NCI-H146 (cell line): Measurements from ENCODE around the gene MAPT.

ENCODE experiments used
- DNase-seq: peaks from one replicate; lab custom pipeline; 2025; lab: John Stamatoyannopoulos, UW

Gene MAPT

DNA sequence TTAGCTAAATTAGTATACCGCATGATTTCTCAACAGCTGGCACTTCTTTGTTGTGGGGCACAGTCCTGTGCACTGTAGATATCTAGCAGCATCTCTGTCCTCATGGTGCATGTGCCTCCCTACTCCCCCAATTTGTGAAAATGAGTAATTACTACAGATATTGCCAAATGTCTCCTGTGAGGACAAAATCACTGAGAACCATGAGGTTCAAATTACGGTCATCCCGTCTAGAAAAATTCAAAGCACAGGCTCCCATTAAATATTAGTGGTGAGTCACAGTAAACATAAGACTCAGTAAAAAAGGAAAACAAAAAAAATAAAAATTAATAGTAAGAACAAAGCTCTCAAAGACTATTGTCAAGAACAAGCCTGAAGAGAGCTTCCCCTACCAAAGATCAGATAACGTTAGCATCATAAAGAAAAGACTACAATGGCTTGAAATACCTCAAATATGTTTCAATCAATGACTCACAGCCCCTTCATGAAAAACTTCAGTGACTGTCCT, 162.5 kb downstream of the MAPT start:
- no peak for DNase-seq

DNA sequence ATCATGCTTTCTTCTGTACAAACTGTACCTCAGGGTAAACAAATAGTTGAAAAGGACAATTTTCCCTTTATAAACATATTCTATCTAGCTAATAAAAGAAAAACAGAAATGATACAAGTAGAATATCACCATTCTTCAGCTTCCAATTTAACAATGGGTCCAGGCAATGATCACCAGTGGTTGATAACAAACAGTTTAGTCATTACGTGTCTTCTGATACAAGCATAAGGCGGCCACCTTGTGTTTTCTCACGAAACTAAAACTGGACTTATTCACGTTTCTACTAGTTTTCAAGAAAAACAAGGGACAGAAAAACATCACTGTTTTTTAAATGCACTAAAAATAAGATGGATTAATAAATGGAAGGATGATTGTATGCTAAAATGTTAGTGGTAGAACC, 163.0 kb downstream of the MAPT start:
- no peak for DNase-seq

DNA sequence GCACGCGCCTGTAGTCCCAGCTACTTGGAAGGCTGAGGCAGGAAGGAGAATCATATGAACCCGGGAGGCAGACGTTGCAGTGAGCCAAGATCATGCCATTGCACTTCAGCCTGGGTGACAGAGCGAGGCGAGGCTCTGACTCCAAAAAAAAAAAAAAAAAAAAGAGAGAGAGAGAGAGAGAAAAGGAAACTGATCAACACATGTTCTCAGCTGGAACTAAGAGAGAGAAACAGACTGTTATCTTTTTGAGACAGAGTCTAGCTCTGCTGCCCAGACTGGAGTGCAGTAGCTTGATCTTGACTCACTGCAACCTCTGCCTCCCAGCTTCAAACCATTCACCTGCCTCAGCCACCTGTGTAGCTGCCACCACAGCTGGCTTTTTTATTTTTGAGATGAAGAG, 165.1 kb downstream of the MAPT start:
- no peak for DNase-seq

DNA sequence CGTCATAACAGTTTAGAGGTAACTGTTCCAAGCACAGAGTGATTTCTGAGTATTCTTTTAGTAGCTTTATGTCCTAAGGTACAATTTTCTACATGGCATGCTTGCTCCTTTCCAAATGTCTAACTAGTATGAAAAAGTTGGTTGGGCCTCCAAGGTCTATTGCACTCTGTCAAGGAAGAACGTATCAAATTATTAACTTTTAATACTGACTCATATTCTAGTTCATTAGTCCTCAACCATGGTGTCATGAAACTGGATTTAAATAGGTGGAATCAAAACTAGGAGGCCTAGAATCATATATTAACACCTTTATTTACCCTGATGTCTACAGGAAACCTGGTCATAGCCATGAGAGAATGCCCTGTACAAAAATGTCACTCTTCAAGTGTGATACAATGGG, 166.1 kb downstream of the MAPT start:
- DNase-seq: no peak

DNA sequence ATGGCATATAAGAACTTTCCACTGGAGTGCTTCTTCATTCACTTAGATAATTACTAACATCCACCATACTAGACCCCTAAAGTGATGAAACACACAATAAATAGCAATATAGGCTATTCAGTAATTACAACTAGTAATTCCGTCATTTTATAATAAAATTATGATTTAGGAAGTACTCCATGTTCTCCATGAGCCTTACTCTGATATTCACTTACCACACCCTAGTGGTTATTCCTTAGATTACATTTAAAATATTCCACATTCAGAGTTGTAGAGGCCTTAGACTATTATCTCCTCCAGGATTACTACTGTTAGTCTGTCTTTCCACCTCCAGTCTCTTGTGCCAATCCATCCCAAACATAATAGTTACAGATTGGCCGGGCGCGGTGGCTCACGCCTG, 167.1 kb downstream of the MAPT start:
- DNase-seq: no peak

DNA sequence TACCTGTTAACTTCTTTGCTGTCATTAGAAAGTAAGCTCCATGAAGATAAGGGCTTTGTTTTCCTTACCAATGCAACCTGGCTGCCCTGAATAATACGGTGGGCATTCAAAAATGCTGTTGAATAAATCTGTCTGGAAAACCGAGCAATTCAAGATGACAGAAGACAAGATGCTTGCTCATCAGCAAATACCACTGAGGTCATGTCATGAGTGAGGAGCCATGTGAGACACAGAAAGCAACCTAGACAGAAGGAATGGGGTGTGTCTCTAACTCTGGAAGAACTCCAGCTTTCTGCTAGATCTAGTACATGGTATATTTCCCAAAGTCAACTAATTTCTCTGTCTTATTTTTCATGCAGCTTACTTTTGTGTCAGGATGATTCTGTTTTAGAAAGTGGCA, 168.9 kb downstream of the MAPT start:
- no peak for DNase-seq

DNA sequence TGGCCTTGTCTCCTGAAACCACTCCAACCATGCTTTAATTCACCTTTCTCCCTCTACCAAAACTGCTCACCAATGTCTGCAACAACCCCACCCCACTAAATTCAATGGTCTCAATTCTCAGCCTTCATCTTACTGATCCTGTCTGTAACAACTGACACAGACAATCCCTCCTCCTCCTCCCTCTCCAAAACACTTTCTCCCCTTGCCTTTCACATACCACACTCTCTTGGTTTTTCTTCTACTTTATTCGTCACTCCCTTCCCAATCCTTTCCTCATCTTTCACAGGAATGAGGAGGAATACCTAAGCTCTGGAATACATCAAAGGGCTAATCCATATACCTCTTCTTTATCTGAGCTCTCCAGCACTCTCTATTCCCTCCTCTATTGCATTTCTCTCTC, 170.1 kb downstream of the MAPT start:
- DNase-seq: no peak

DNA sequence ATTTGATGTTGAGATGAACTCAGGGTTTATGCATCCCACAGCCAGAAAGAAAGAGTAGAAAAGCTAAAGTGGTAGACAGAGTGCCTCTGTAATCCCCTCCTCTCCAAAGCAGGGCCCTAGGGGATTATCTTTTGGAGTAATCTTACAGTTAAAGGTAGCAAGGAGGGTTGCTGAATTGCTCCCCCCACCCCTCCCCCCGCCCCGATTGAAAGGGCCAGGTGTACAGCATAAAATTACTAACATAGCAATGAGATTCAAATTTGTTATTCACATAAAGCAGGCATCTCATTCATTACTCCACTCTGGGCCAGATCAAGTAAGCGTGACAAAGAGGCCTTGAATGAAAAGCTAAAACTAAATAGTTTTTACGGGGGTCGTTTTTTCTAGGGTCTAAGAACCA, 177.4 kb downstream of the MAPT start:
- no peak for DNase-seq

DNA sequence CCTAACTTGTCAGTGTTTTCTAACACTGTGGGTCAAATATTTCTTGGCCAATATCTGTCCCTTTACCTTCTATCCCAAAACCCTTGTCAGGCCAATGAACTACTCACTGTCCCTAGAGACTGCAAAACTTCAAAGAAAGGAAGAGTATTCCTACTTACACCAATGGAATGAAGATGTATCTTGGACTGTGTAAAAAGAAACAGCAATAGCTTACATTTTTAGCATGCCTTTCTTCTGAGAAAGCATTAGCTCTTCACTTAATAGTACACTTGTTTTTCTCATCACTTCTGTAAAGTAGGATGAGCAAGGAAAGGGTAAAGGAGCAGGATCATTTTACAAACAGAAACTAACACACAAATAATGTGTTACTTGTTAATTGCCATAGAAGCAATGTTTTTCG, 178.6 kb downstream of the MAPT start:
- DNase-seq: no peak

DNA sequence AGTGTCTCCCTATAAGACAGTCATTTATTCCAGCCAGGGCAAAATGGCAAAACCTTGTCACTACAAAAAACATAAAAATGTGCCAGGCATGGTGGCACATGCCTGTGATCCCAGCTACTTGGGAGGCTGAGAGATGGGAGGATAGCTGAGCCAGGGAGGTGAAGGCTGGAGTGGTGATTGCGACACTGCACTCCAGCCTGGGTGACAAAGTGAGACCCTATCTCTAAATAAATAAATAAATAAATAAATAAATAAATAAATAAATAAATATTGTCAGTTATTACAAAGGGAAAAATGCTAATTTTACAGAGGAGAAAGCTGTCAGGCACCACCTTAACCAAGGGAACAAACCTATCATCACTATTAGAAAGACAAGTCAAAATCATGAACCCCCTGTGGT, 180.2 kb downstream of the MAPT start:
- no peak for DNase-seq
